Thyroid gland (tissue), 4 donors: ENCODE data around the gene BCR.

Source experiments
- CTCF ChIP-seq, 6 experiments: fragments of 200-600 bp in 3 of 6; fragments of 450-650 bp in 3 of 6; sonication (generic) in 3 of 6; IDR thresholded peaks; one replicate each; pipeline ENCODE4 v1.5.1; 2016 to 2019; ENCODE audit warnings: antibody characterized with exemption in 6 of 6, mild to moderate bottlenecking in 2 of 6, inconsistent platforms in 1 of 6, moderate library complexity in 1 of 6
- POLR2A ChIP-seq, 2 donors: fragments of 450-650 bp; IDR thresholded peaks; one replicate each; pipeline ENCODE4 v1.6.1; 2017; ENCODE audit warnings: antibody characterized with exemption in 2 of 2, mild to moderate bottlenecking in 2 of 2, moderate library complexity in 1 of 2

- TF ChIP-seq CTCF (IDR thresholded peaks at IDR 0.05) (no peak), POLR2A (IDR thresholded peaks at IDR 0.05) (no peak)
These were observed 80.6 kb downstream of the BCR start for GRCh38 chr22:23260645-23261581.
